GM12875 (cell line): ENCODE results near the gene ITGAV.

Experiments used
- H3K4me3 ChIP-seq: one replicate; pipeline ENCODE4 v1.5.1; 2011; ENCODE audit warnings: low read depth, low read length, control low read depth
- TF ChIP-seq, protein P1 (sequence below): IDR thresholded peaks from 2 replicates; pipeline ENCODE4 v1.5.1; 2011; ENCODE audit warnings: low read depth, mild to moderate bottlenecking, control low read depth, inconsistent platforms, low read length, moderate library complexity, borderline replicate concordance; ENCODE audit not compliant: insufficient read depth

The ITGAV gene

DNA sequence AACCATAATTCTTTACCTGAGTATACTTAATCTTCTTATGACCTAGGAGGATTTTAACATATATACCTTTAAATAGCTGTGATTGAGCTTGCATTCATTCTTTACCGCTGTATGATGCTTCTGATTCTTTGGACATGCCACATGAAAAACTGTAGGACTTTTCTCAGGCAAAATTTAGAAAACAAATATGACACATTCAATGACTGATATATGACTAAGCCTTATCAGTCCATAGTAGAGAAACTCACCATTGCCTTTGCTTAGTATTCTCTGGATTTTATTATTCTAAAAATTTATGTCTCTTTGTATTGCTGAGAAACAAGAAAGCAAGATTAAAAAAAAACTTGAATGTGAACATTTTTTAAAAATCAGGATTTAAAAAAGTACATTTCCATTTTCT is 107.7 kb downstream of the ITGAV start:
- TF ChIP-seq, protein P1, sequence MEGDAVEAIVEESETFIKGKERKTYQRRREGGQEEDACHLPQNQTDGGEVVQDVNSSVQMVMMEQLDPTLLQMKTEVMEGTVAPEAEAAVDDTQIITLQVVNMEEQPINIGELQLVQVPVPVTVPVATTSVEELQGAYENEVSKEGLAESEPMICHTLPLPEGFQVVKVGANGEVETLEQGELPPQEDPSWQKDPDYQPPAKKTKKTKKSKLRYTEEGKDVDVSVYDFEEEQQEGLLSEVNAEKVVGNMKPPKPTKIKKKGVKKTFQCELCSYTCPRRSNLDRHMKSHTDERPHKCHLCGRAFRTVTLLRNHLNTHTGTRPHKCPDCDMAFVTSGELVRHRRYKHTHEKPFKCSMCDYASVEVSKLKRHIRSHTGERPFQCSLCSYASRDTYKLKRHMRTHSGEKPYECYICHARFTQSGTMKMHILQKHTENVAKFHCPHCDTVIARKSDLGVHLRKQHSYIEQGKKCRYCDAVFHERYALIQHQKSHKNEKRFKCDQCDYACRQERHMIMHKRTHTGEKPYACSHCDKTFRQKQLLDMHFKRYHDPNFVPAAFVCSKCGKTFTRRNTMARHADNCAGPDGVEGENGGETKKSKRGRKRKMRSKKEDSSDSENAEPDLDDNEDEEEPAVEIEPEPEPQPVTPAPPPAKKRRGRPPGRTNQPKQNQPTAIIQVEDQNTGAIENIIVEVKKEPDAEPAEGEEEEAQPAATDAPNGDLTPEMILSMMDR: no peak
- no peak overlapping the region for H3K4me3 ChIP-seq

- TF ChIP-seq, protein P1: no peak
- no peak overlapping the region for H3K4me3 ChIP-seq
Observed at GRCh38 chr2:186699742-186700141, 109.9 kb downstream of the ITGAV start.

DNA sequence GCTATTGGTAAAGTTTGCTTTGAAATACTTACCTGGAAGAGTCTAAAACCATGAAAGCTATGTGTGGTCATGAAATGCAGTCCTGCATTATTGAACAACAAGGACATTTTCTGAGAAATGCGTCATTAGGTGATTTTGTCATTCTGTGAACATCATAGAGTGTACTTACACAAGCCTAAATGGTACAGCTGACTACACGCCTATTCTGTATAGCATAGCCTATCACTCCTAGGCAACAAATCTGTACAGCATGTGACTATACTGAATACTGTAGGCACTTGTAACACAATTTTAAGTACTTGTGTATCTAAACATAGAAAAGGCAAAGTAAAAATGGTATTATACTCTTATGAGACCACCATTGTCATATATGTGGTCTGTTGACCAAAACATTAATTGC is 112.2 kb downstream of the ITGAV start:
- TF ChIP-seq, protein P1: no peak
- no peak overlapping the region for H3K4me3 ChIP-seq

DNA sequence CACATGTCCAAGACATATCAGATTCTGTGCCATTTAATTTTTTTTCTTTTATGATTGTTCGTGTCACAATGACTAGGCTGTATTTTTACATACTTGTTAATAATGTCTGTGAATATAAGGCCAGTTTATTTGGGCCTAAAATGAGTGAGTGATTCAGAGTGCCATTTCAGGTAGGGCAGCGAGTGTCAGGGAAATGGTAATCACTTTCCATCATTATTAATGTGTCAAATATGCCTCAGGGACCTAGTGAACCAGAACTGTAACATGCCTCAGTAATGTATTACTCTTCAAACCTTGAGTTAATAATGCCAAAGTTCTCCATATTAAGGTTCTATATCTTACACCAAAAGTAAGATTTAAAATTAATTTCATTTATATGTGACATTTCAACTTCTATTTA is 112.6 kb downstream of the ITGAV start:
- H3K4me3 ChIP-seq: no peak overlapping the region
- TF ChIP-seq, protein P1: no peak

- TF ChIP-seq, protein P1: no peak
- no peak overlapping the region for H3K4me3 ChIP-seq
Observed at GRCh38 chr2:186704897-186705296, 115.0 kb downstream of the ITGAV start.

GRCh38 chr2:186709529-186710450 is 119.9 kb downstream of the ITGAV start:
- no peak overlapping the region for H3K4me3 ChIP-seq
- TF ChIP-seq, protein P1: no peak

GRCh38 chr2:186713691-186714090 is 123.8 kb downstream of the ITGAV start:
- TF ChIP-seq, protein P1: no peak
- H3K4me3 ChIP-seq: no peak overlapping the region
